ENCODE data around the gene CELSR2.

GRCh38 chr1:109296782-109297181, 47.4 kb downstream of the CELSR2 start:
- TF ChIP-seq POLR2AphosphoS5 (IDR thresholded peaks at IDR 0.05) (no peak), CTCF (IDR thresholded peaks at IDR 0.05) (no peak), EP300 (IDR thresholded peaks at IDR 0.05) (no peak)

Measured in stomach (tissue), 4 donors.